HG02852 (cell line): ENCODE data around the gene PIK3R1.

Source experiments
- ATAC-seq: cut with Tn5 transposase; IDR thresholded peaks from one replicate; pipeline ENCODE4 v1.9.1; 2021; ENCODE audit warnings: mild to moderate bottlenecking, moderate library complexity; ENCODE audit not compliant: unreplicated experiment

PIK3R1 gene

GRCh38 chr5:68215208-68215897 is at the start of gene PIK3R1:
PIK3R1 (plus strand) TSS chr5:68215756; CDS start chr5:68226676, 10,920 bp downstream.
- ATAC-seq: peak; percentile 76

DNA sequence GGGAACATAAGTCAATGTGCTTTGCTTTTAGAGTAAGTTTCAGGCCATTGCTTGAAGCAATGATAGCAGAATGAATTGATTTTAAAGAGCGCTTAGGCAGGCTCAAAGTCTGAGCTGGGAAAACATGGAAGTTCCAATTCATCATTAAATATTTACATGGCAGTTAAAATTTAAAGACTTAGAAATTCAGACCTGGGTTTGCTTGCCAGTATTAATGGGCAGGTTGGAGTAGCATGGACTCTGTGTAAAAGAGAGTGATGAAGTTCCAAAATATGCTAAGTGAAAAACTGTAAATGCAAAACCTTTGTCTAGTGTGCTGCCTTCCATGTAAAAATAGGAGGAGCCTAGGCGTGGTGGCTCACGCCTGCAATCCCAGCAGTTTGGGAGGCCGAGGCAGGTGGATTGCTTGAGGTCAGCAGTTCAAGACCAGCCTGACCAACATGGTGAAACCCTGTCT is 48.3 kb upstream of the PIK3R1 start:
- no peak for ATAC-seq

GRCh38 chr5:68169903-68170302 is 45.7 kb upstream of the PIK3R1 start:
- no peak for ATAC-seq

- no peak for ATAC-seq
These were observed 44.6 kb upstream of the PIK3R1 start for GRCh38 chr5:68170826-68171558.

GRCh38 chr5:68172314-68172713 is 43.2 kb upstream of the PIK3R1 start:
- ATAC-seq: no peak

- no peak for ATAC-seq
These were observed 42.5 kb upstream of the PIK3R1 start for GRCh38 chr5:68173007-68173406.

GRCh38 chr5:68176253-68176652 is 39.3 kb upstream of the PIK3R1 start:
- no peak for ATAC-seq

DNA sequence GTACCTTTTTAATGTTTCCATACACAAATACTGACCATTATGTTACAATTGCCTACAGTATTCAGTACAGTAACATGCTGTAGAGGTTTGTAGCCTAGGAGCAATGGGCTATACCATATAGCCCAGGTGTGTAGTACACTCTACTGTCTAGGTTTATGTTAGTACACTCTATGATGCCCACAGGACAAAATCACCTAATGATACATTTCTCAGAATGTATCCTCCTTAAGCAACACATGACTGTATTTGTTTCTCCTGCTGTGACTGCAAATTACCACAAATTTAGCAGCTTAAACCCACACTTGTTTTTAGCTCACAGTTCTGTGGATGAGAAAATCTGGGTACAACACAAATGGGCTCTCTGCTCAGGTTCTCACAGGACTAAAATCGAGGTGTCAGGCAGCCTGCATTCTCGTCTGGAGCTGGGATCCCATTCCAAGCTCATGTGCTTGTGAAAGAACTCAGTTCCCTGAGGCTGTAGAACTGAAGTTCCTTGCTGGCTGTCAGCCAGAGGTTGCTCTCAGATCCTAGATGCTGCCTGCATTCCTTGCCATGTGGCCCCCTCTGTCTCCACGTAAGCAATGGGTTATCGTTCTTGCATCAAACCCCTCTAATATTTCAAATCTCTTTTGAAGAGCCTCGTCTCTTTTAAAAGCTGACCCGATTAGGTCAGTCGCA is 38.6 kb upstream of the PIK3R1 start:
- ATAC-seq: no peak

DNA sequence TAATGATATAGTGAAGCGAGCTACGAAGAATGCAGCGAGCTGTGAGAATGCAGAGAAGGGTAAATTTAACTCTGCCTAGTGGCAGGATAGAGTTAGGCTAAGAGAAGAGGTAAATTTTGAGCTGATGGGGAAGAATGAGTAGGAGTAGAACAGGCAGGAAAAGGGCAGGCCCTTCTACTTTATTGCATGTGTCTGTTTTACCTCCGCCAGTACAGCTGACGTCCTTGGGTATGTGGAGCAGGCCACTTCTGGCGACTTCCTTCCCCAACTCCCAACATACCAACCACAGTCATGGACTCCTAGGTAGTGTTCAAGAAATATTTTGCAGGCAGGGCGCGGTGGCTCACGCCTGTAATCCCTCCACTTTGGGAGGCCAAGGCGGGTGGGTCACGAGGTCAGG is 37.9 kb upstream of the PIK3R1 start:
- ATAC-seq: no peak

DNA sequence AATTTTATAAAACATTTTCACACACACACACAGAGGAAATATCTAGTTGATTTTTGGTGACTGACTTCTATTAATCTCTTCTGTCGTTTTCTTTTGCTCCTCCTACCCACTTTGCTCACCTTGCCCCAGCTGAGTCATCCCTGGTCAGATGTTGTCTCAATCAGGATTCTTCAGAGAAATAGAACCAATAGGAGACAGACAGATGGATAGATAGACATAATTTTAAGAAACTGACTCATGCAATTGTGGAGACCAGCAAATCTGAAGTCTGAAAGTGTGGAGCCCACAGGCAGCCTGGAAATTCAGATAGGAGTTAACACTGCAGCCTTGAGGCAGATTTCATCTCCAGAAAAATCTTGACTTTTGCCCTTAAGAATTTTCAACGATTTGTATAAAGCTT is 37.0 kb upstream of the PIK3R1 start:
- no peak for ATAC-seq

DNA sequence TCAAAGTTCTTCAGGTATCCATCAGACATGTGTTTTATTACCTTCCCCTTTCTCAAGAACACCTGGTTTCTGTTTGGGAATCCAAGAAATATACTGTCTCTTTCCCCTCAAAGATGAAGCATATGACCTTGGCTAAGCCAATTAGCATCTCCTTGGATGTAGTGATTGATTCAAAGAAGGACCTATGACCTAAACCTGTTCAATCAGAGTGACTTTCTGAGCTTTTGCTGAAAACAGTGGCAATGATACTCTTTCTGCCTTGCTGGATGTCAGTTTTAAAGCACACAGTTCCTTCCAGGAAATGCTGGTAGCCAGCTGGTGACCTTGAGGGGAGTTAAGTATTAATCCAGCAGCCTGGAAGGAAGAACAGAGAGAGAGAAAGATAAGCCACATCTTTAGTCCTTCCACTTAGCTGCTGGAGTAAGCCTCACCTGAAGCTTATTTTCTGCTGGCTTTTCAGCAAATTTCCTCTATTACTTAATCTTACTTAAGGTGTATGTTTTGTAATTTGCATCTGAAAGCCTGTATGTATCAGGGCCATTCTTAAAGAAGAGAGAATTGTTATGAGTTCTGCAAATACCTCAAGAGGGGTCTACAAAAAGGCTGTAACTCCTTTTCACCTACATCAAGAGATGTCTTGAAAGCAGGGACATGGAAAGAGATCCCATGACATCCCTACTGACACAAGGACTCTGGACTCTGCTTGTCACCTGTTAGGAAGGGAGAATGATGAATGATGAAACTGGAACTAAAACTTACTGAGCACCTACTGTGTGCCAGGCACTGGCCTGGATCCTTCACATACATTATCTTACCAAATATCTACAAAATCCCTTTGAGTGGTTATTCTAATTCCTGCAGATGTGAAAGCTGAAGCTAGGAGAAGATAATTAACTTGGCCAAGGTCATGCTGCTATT is 35.2 kb upstream of the PIK3R1 start:
- no peak for ATAC-seq

DNA sequence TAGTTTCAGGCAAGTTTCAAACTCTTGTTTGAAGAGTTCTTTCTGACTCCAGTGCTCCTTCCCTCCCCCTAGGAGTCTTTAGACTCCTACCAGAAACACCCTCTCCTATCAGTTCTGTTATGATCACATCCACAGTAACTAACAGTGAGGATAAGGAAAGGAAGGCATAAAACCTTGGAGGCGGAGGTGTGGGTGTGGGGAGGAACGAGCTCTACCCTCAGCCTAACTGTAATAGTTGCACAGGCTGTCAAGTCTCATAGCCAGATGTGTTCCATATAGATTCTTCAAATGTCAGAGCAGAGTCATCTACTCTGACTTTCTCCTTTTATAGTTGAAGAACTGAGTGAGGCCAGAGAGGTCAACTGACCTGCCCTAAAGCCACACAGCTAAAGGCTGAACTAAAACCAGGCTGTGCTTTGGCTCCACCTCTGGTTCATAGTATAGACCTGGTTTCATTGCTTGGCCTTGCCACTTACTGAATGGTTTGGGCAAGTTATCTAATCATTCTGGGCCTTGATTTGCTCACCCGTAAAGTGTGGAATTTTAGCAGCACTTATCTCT is 34.4 kb upstream of the PIK3R1 start:
- ATAC-seq: no peak

- no peak for ATAC-seq
These were observed 33.5 kb upstream of the PIK3R1 start for GRCh38 chr5:68182094-68182493.

DNA sequence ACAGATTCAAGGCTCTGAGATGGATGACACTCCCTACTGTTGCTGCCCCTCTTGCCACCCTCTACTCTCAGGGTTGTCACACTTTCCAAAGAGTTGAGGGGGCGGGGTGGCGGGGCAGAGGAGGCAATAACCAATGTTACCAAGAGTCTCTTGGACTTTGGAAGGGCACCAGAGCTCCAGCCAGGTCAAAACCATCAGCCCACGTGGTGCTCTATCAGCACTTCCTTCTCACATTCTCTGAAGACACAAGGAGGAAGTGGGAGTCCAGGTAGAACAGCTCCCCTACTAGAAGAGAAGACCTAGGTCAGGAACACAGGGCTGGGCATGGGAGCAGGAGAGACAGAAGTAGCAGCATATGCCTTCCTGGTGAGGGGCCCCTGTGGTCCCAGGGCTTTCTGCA is 33.0 kb upstream of the PIK3R1 start:
- ATAC-seq: no peak

GRCh38 chr5:68187268-68188055 is 28.1 kb upstream of the PIK3R1 start:
- ATAC-seq: no peak

DNA sequence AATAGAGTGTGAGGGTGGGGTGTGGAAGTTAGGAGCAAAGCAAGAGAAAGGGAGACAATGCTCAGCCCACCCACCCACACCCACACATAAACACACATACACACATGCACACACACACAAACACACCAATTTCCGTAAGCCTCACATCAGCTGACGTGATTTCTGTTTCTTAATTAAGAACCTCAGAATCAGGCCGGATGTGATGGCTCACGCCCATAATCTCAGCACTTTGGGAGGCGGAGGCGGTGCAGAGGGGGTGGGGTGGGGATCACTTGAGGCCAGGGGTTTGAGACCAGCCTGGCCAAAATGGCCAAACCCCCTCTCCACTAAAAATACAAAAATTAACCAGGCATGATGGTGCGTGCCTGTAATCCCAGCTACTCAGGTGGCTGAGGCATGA is 26.4 kb upstream of the PIK3R1 start:
- ATAC-seq: no peak

DNA sequence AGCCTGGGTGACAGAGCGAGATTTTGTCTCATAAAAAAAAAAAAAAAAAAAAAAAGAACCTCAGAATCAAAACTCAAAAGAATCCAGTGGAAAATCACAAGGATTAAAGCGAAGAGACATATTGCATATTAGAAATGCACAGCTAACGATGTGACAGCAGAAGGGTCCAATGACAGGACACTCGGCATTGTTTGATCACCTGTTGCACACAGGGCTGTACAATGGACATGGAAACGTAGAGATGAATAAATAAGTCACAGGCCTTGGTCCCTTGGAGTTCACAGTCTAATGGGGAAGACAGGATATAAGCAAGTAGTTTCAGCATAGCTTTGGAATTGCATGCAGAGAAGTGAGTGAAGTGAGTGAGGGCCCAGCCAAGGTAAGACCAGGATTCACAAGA is 25.9 kb upstream of the PIK3R1 start:
- ATAC-seq: no peak

DNA sequence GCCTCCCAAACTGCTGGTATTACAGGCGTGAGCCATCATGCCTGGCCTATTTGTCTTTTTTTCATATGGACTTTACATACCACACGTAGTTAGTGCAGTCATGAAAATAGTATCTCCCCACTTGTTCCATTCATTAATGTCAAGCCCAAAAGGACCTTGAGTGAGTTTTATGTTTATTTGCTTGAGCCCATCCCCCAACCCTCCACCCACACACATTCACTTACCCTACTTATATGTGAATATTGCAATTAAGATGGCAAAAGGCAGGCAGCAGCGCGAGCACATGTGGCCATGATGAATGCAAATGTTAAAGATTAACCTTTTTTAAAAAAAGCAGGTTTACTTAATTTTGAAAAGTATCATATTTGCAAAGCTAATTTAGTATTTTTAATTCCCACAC is 24.9 kb upstream of the PIK3R1 start:
- ATAC-seq: no peak

GRCh38 chr5:68191083-68191791 is 24.3 kb upstream of the PIK3R1 start:
- ATAC-seq: no peak
